ENCODE results near the gene ACADS.

GRCh38 chr12:120725151-120725658, 421 bp upstream of the ACADS start:
- TF ChIP-seq CTCF (IDR thresholded peaks at IDR 0.05) (no peak), POLR2A (IDR thresholded peaks at IDR 0.05) (no peak)
